Stimulated activated CD8-positive, alpha-beta memory T cell treated with anti-CD3 and anti-CD28 coated beads, Interleukin-7, amount 100 ng/mL, for 48 hours (primary cell): ENCODE measurements around the gene NPY4R2.
"Not testable (repeated sequence)": the region's sequence is repeated elsewhere in the genome, so short reads cannot be mapped to it uniquely, and the experiment has no call there.

Source experiments
- DNase-seq, 2 donors: peaks; one replicate each; pipeline ENCODE4 v3.0.0-alpha.2; 2020; ENCODE audit warnings: low read depth in 1 of 2; ENCODE audit errors: extremely low read depth in 1 of 2

Gene NPY4R2, protein sequence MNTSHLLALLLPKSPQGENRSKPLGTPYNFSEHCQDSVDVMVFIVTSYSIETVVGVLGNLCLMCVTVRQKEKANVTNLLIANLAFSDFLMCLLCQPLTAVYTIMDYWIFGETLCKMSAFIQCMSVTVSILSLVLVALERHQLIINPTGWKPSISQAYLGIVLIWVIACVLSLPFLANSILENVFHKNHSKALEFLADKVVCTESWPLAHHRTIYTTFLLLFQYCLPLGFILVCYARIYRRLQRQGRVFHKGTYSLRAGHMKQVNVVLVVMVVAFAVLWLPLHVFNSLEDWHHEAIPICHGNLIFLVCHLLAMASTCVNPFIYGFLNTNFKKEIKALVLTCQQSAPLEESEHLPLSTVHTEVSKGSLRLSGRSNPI

DNA sequence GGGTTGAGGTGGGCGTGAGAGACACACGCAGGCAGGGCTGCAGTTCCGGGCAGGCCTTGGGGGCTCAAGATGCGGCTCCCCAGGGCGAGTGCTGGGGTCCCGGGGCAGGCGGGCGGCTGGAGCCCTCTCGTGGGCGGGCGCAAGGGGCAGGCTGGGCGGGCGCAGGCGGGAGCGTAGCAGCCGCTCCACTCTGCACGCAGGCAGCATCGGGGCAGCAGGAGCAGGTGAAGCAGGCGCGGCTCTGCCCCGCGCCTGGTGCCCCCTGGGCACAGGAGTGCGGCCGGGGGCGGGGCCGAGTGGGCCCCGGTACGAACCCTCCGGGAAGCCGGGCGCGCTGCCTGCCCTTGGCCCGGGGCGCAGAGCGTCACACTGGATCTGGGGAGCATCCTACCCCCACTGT, at the start of gene NPY4R2:
NPY4R2 (plus strand) TSS at position 188 of the 400 bp plus-strand sequence. CDS start 3,326 bp downstream, outside the sequence.
- not testable (repeated sequence) for DNase-seq

GRCh38 chr10:47870887-47871286, 47.6 kb upstream of the NPY4R2 start:
- DNase-seq: not testable (repeated sequence)

GRCh38 chr10:47871485-47872180, 46.8 kb upstream of the NPY4R2 start:
- DNase-seq: not testable (repeated sequence)

DNA sequence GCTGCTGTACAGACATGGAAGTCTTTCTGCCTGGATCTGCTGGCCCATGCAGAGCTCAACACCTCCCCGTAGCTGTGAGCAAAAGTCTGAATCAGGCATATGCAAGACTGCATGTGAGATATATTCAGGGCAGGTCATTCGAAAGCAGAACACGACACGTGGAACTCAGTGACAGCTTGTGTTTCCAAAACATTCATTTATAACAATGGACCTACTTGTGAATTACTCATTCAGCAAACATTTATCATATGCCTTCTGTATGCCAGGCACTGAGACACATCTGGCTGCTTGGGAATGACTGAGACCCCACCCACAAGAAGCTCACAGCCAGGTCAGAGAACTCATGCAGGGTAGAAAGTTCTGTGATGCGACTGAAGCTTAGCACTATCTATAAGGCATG, 46.2 kb upstream of the NPY4R2 start:
- not testable (repeated sequence) for DNase-seq

DNA sequence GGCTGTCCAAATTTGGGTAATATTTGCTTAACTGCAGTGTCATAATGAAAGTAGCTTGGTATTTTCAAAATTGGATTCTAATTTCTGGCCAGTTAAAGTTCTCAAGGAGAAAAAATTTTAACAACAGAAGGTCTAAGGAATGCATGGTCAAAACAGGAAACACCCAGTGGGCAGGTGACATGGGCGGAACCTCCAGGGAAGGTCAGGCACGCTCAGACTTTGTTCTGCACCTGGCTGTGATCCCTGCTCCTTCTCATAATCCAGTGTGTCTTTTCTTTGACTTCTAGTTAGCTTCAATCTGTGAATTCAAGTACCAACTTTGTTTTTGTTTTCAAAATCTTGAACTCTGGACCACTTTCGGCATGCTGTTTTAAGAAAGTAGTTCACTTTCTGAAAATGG, 34.2 kb upstream of the NPY4R2 start:
- DNase-seq: not testable (repeated sequence)

GRCh38 chr10:47884934-47885333, 33.5 kb upstream of the NPY4R2 start:
- not testable (repeated sequence) for DNase-seq

DNA sequence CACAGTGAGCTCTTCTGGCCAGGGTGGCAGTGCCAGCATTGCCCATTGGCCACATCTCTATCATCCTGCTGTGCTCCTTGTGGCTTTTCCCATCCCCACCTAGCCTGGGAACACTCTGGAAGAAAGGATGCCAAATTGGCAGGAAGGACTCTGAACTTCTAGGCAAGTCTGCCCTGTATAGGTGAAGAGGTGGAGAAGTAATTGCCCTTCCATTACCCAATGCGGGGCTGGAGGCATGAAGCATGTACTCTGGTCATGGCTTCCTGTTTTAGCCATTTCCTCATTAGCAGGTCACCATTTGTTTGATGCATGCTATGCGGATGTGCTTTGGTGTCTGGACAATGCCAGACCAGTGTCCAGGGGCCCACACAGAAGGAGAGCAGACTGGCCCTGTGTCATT, 32.1 kb upstream of the NPY4R2 start:
- not testable (repeated sequence) for DNase-seq

DNA sequence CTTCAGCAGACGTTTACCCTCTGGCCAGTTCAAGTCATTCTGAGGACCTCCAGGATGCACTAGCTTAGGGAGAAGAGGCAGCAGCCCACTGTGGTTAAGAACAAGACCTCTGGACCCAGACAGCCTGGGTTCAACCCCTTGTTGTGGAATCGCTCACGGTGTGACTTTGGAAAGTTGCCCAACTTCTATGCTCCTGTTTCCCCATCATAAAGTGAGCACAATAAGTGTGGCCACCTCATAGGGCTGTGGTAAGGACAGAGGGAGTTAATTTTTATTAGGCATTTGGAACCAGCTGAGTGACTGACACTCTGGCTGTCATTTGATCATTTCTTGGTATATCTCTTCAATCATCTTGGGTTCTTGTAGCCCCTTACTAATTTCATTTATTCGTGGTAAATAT, 31.6 kb upstream of the NPY4R2 start:
- not testable (repeated sequence) for DNase-seq

- DNase-seq: not testable (repeated sequence)
Measured at GRCh38 chr10:47890737-47891136, 27.7 kb upstream of the NPY4R2 start.

DNA sequence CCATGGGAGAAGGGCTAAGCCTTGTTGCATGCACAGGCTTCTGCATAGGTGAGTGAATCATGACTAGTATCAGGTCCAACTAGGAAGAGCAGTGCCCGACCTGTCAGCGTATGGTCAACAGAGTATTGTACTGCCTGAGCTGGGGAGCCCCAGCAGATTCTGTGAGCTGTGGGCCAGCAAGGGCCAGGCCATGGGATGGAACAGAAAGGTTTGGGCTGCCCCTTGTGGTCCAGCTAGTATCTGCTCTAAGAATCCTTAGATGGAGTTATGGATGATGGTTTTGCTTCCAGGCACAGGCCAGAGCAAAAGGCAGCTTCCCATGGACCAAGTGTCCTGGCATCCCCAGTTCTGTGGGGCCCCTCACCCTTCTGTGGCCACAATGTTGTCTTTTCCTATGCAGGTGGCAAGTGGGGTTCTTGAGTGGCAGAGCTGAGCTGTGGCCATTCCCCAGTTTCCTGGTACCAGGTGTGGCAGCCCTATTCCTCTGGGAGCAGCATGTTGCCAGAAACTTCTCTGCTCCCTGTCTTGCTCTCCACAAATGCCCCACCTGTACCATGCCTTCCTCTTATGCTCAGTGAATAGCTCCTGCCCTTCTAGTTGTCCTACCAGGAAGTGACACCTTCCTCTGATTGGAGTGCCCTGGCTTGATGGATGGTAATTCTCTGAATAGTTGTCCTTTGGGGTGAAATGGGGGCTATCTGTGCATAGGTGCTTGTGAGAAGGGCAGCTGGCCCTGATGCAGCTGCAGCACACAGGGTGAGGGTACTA, 25.8 kb upstream of the NPY4R2 start:
- not testable (repeated sequence) for DNase-seq

GRCh38 chr10:47894571-47894970, 23.9 kb upstream of the NPY4R2 start:
- DNase-seq: not testable (repeated sequence)

GRCh38 chr10:47897813-47898212, 20.6 kb upstream of the NPY4R2 start:
- not testable (repeated sequence) for DNase-seq

GRCh38 chr10:47909333-47909732, 9.1 kb upstream of the NPY4R2 start:
- DNase-seq: not testable (repeated sequence)

GRCh38 chr10:47910486-47910885, 8.0 kb upstream of the NPY4R2 start:
- not testable (repeated sequence) for DNase-seq

DNA sequence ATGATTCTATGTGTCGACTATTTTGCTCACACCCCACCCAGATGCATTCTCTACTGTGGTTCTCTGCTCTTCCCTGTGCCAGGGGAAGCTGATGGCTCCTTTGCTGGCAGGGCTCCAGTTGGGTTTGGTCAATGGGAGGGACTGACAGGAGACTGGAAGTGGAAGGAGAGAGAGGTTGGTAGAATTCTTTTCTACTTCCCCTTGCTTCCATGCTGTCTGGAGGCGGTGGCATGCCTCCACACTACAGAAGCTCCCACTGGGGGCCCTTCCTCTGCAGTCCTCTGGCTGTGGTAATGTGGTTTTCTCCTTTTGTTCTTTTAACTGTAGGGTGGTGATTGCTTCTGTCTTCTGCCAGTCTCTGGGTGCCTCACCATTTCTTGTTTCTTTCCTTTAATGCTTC, 4.4 kb upstream of the NPY4R2 start:
- not testable (repeated sequence) for DNase-seq

DNA sequence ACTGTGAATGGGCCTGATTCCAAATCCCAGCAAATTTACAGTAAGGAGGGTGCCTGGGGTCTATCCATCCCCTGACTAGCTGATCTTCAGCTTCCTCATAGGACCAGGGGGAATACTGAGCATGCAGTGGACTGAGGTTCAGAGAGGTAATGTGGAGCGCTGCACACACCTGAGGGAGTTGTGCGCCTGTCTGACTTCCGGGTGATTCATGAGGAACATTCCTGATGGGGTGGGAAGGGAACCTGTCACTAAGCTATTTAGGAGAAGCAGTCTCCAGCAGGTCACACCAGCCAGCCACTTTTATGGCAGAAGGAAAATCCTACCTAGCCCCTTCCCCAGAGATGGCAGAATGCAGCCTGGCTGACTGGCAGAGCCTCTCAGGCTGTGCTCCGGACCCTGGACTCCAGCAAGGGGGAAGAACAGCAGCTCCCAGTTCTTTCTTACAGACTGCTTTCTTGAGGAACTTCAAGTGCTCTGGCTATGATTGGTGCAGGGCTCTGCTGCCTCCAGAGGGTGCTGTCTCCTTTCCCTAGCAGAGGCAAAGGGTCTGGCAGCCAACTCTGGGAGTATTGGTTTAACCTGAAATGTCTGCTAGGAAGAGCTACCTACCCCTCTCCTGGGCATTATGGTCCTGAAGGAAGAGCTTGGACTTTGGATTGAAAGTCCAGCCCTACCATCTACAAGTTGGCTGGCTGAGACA, 2.5 kb upstream of the NPY4R2 start:
- DNase-seq: not testable (repeated sequence)

DNA sequence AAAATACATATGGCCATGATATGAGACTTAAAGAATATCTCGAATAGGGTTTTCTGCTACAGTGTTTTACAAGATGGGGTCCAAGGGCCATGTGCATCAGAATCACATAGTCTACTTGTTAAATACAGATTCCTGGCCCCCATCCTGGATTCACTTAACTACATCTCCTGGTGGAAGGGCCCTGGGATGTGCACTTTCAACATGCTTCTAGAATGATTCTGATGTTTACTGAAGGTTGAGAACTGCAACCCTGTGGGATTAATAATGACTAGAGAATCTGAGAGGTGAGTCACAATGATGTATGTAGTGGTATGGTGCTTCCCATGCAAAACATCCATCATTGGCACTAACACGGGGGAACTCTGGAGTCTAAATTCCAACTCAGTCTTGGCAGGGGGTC, 2.1 kb downstream of the NPY4R2 start:
- DNase-seq: not testable (repeated sequence)

GRCh38 chr10:47922503-47922902, 4.0 kb downstream of the NPY4R2 start:
- not testable (repeated sequence) for DNase-seq

DNA sequence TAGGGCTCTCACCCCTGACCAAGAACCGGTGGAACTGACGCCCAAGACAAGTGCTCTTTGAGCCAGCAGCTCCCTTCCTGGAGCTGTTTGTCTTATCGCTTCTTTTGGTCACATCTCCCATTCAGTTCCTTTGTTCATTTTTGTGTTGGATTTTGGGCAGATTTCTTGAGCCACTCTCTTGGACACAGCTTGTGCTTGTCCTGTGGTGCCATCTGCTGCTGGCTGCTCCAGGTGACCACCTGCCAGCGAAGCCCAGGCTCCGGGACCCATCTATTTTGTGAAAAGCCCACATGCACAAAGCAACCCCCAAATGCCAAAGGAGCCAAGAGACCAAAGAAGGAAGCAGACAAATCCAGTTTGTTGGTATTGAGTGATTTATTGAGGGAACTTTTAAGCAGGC, 6.2 kb downstream of the NPY4R2 start:
- DNase-seq: not testable (repeated sequence)

- not testable (repeated sequence) for DNase-seq
Measured at GRCh38 chr10:47927147-47927916, 8.9 kb downstream of the NPY4R2 start.
